SIG-M5 treated with dmso at 0.1 percent for 504 hours (cell line): ENCODE measurements around the gene PBX1.
"Not testable (repeated sequence)": the region's sequence is repeated elsewhere in the genome, so short reads cannot be mapped to it uniquely, and the experiment has no call there.

Experiments used
- DNase-seq: peaks from one replicate; lab custom pipeline; 2025; ENCODE audit not compliant: unreplicated experiment; lab: John Stamatoyannopoulos, UW

Gene PBX1

DNA sequence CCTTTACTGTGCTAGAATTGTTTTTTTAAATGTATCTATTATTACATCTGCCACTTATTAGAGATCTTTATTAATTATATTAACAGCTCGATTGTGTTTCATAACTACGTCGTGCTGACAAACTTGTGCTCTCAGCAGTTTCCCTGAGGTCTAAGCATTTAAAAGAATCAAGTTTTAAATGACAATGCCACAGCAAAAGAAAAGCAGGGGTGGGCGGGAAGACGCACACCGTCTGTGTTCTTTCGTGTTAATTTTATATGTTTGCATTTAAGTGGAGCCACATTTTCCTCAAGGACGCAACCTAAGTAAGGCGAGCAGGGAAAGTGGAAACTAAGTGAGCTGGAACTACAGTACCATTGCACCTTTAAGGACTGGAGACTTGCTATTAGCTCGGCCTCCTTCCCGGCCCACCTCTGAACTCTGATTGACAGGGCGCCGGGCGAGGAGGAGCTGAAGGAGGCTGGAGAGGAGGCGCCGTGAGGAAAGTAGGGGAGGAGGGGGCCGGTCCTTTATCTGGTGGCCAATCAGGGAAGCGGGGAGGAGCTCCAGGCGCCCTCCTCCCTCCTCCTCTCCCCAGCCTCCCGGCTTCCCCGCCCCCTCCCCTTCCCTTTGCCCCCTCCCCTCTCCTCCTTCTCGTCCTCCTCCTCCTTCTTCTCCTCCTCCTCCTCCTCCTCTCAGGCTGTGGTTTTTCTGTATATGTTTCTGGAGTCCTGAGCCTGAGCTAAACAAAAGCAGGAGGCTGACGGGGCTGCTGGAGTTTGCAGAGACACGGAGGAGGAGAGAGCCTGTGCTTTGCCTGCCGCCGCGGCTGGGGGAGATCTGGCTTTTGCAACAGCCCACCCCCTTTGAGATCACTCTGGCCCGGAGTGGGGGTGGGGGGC, at the start of gene PBX1:
Gene PBX1, plus strand, starts transcription at position 724 of the 881 bp plus-strand sequence.
- peak; percentile 94 for DNase-seq

GRCh38 chr1:164510435-164510834, 48.5 kb upstream of the PBX1 start:
- DNase-seq = no peak

DNA sequence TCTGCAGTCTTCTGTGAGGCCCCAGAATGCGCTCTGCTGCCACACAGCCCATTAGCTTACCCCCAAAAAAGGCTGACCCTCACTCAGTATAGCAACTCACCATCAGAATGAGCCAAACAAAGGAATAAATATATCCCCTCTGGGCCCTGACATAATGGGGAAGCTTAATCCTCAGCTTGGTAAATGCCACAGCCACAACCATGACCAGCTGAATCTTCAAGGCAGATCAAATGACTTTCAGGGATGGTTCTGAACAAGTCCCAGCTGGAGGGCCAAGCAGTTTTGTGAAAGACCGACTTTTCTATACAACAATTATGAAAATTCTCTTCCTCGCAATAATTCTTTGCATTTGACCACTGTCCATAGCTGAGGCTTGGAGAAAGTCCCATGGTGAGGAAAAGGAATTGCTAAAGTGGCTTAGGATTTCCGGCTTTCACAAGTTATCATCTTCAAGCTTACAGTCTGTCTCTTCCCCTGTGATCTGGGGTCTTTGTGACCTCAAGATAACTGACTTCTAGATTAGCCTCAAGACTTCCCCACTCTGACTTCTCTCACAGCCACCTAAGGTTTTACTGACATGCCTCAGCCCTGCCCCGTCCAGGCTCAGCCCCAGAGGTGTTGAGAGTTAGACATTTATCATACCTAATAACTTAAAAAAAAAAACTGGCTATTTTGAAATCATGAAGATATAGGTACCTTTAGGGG, 47.8 kb upstream of the PBX1 start:
- DNase-seq = no peak

DNA sequence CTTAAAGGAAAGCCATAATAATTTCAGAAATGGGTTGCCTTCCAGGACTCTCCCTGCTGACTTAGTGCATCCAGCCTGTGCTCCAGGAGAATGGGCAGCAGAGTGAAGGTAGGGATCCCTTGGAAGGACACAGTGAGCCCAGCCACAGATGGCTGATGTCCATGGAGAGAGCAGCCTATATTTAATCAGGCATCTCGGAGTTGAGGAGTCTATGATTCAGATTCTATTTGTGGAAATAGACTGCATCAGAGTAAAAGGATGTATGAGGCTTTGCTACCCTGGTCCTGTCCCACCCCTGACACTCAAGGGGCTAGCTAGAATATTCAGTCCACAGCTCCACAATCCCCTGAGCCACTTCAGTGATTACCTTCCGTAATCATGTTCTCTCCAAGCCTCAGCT, 43.8 kb upstream of the PBX1 start:
- no peak for DNase-seq

DNA sequence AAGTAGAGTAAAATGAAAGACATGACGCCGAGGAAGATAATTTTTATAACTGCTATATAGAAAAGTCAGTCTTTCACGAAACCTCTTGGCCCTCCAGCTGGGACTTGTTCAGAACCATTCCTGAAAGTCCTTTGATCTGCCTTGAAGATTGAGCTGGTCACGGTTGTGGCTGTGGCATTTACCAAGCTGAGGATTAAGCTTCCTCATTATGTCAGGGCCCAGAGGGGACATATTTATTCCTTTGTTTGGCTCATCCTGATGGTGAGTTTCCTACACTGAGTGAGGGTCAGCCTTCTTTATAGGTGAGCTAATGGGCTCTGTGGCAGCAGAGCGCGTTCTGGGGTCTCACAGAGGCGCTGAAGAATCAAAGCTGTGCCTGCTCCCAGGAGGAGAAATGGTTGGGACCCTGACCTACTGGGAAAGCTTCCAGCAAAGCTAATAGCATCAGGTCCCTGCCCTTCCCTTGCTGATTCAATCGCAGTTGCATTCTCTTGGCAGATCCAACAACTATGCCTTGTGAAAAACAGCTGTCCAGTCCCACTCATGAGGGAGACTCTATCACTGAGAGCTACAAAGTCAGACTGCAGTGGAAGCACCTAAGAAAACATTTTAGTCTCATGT, 43.2 kb upstream of the PBX1 start:
- no peak for DNase-seq

DNA sequence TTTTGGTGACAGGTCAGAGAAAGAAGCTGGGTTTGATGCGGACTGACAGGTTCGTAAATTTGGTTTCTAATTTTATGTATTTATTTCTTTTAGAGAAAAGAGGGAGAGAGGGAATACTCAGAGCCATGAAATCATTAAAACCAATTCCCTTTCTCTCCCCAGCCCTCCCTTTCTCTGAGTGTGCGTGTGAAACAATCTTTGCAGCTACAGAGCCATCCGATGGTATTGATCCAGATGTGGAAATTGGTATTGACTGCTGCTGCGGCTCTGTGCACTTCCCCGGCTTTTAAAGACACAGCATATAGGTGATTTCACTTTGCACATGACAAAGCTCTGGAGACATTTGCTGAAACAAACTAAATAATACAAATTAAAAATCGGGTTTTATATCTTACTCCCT, 42.4 kb upstream of the PBX1 start:
- no peak for DNase-seq

DNA sequence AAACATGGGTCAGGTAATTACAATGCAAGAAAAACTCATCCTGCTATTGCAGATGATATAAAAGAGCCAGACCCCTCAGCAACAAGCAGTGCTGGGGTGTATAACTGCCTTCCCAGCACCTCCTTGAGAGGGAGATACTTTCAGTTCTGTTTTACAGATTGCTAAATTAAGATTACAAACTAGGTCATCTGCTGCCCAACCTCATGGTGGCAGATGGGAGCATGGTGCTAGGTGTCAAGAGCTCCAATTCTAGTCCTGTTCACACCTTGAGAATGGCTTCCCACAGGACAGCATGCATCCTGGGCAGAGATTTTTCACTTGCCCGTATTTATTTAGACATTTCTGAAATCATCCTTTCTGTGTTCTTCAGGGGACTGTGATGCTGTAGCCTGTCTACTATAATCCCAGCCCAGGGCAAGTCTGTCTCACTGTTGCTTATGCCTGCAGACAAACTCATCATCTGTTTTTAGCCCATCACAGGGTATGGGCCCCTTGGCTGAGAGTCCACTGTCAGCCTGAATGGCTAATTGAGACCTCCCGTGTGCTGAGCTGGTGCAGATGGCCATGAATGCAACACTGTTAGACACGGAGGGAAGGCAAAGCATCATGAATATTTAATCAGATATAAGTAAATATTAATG, 40.2 kb upstream of the PBX1 start:
- DNase-seq = no peak

DNA sequence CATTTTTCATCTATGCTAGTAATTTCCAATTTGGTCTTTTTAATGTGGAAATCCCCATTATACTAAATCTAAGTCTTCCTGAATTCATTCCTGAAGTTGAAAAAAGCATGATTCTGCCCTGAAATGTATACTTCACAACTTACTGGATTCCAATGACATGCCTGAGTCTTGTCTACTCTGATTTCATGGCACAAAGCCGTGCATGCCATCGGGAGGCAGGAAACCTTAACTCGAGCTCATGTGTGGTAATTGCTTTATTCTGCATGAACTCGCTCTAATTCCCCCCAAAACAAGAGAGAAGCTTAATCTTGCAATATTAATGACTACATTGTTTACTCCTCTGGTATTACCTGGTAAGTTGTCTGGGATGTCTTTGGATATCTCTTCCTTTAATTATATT, 39.6 kb upstream of the PBX1 start:
- DNase-seq = no peak

GRCh38 chr1:164524810-164525209, 34.2 kb upstream of the PBX1 start:
- DNase-seq = no peak

DNA sequence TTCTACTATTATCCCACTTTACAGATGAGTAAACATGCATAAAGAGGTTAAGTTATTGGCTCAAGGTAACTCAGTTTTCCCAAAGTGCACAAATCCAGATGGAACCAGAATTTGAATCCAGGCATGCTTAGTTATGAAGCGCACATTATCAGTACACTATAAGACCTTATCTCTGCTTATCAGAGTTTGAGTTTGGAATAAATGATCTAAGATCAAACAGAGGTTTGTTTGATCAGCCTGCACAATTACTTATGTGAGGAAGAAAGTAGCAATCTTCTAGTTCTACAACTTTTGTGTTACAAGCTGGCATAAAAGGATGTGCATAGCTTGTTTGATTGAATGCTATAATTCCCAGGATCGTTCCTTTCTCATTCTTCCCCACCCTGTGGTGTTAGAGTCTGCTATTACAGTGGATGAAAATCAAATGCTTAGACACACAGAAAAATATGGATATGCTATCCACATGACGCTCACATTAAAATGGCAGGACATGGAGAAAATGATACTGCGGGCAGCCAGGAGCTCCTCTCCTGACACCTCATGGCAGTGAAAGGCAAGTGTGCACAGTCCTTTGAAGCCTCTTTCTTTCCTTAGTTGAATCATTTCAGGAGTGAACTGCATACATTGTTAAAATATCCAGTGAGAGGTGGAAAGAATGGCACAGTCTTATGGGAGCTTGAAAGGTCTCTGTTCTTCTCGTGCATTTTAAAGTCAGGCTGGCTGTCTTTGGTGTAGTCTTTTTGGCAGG, 23.9 kb upstream of the PBX1 start:
- DNase-seq = no peak

DNA sequence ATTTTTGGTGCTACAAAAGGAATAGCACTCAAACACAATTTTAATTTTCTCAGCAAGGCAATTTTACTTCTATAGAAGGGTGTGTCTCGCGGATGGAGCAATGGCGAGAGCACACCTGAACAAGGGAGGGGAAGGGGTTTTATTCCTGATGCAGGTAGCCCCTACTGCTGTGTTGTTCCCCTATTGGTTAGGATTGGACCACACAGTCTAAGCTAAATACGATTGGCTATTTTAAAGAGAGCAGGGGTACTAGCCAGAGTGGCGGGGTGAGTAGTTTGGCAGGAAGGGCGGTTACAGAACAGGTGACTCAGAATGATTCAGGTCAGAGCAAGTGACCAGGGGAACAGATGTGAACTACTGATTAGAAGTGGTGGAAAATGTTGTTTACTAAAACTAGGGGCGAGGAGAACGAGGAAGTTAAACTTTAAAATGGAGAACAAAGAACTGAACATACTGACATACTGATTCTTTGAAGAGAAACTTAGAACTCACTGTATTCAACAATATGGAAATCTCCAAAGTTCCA, 6.5 kb upstream of the PBX1 start:
- not testable (repeated sequence) for DNase-seq

DNA sequence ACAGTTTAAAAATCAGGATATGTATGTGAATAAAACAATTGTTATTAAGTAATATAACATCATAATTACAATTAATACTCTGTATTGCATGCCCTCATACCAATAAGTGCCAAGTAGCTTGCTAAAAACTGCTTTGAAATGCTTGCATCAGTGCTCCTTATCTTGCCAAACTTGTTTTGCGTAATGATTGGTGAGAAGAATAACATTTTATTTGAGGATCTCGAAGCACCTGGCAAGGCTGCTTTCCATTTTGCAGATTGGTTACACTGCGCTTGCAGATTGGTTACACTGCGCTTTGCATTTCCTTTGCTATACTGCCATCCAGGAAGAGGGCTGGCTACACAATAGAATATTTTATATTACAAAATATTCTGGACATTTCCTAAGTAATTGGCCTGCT, 1.7 kb upstream of the PBX1 start:
- DNase-seq = no peak

DNA sequence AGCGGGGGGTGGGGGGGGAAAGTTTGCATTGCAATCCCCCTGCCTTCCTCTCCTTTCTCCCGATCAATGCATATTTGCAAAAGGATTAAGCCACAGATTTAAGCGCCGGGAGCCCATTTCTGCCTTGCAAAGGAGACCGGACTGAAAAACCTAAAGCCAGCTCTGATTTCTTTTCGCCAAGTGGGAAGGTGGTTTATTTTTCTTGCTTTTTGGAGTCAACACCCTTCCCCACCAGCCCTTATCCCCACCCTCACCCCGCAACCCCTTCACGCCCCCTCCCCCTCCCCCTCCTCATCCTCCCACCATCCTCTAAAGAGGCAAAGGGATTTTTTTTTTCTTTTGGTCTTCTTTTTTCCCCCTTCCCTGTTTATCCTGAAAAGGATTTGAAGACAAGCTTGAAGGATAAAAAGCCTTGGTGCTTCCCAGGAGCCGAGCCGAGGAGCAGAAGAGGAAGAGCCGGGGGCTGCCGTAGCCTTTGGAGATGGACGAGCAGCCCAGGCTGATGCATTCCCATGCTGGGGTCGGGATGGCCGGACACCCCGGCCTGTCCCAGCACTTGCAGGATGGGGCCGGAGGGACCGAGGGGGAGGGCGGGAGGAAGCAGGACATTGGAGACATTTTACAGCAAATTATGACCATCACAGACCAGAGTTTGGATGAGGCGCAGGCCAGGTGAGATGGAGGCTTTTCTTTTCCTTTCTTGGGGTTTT, 513 bp downstream of the PBX1 start:
- peak; percentile 35 for DNase-seq

- no peak for DNase-seq
Observed at GRCh38 chr1:164560121-164560541, 1.1 kb downstream of the PBX1 start.

GRCh38 chr1:164560556-164560955, 1.6 kb downstream of the PBX1 start:
- no peak for DNase-seq

- DNase-seq = no peak
Observed at GRCh38 chr1:164561007-164561406, 2.0 kb downstream of the PBX1 start.

GRCh38 chr1:164561472-164561871, 2.5 kb downstream of the PBX1 start:
- no peak for DNase-seq

DNA sequence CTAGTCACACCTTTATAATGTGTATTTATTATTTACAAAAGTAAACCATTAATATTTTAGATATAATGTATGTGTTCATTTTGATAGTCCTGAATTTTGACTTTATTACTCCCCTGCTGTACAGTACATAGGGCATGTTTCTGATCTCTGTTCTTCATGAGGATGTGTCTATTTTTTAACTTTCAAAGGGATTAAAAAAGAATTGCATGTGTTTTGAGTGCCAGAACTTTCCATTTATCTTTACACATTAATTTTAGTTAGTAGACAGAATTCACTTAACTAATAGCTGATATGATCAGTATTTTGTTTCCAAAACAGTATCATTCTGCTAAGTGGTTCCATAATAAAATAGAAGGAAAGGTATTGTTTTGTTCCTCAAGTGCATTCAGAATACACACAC, 3.1 kb downstream of the PBX1 start:
- no peak for DNase-seq

GRCh38 chr1:164562511-164562910, 3.5 kb downstream of the PBX1 start:
- no peak for DNase-seq
